K562 (cell line): Measurements from ENCODE around the gene MEX3D. TPM values are rescaled to one million over a fixed set of nuclear protein-coding genes. Genes with fewer than 3 reads are reported as not detected.

Source experiments
- ATAC-seq: fragments of 200-7000 bp; cut with Tn5 transposase; 3 replicates; pipeline ENCODE4 v1.9.1; 2020; ENCODE audit warnings: moderate library complexity
- BruUV-seq: library from RNA; stranded (reverse); fragments of 400-500 nt; replicated peaks from 2 replicates; lab custom pipeline; 2021; lab: Mats Ljungman, UMichigan
- CTCF ChIA-PET: fragments of 300-600 bp; formaldehyde crosslinking; extraction: SDS; loops from one replicate; lab custom pipeline; 2021; ENCODE audit warnings: low intra/inter-chr PET ratio; lab: Yijun Ruan, JAX
- POLR2A ChIA-PET: fragments of 300-600, 350-650 bp; sonication (Branson Sonifier 250); formaldehyde crosslinking; extraction: SDS; loops from one replicate; lab custom pipeline; 2021; ENCODE audit warnings: antibody characterized with exemption, inconsistent platforms; lab: Yijun Ruan, JAX
- DNase-seq, 4 experiments: peaks; one replicate each; pipeline versions ENCODE4 v3.0.0 to v3.0.0-alpha.2; 2011 to 2018; ENCODE audit warnings: low spot score in 3 of 4, mixed read lengths in 3 of 4; ENCODE audit errors: extremely low read depth in 1 of 4
- FAIRE-seq: peaks from 2 replicates; lab custom pipeline; 2011; peaks lifted over from hg19 to GRCh38; lab: Jason Lieb, UNC
- H2AFZ ChIP-seq: 2 replicates; pipeline ENCODE4 v1.6.0; 2011; ENCODE audit warnings: low read depth, low read length, control low read depth, inconsistent platforms
- H3K27ac ChIP-seq: fragments of 200-600 bp; 3 replicates; pipeline ENCODE4 v1.8.0; 2011; ENCODE audit warnings: low read depth, mild to moderate bottlenecking, control low read depth, inconsistent platforms, low read length, moderate library complexity, mixed read lengths; ENCODE audit errors: extremely low read depth
- H3K27me3 ChIP-seq, 2 experiments: fragments of 300-600 bp in 1 of 2; 2 replicates in 1 of 2; 3 replicates in 1 of 2; pipeline versions ENCODE4 v1.6.0 to v1.8.0; 2011; ENCODE audit warnings: inconsistent platforms in 2 of 2, low read length in 2 of 2, mild to moderate bottlenecking in 1 of 2, mixed read lengths in 1 of 2, moderate library complexity in 1 of 2; ENCODE audit not compliant: control insufficient read depth in 2 of 2, insufficient read depth in 2 of 2
- H3K36me3 ChIP-seq: fragments of 300-600 bp; 3 replicates; pipeline ENCODE4 v1.8.0; 2011; ENCODE audit warnings: mild to moderate bottlenecking, low read length, inconsistent platforms; ENCODE audit not compliant: control insufficient read depth, insufficient read depth
- H3K4me1 ChIP-seq, 2 experiments: fragments of 200-600 bp in 1 of 2; replicated peaks in 1 of 2; 2 replicates in 1 of 2; 3 replicates in 1 of 2; pipeline versions ENCODE4 v1.5.1 to v1.8.0; 2011; ENCODE audit warnings: inconsistent platforms in 2 of 2, low read length in 2 of 2, mild to moderate bottlenecking in 1 of 2, mixed read lengths in 1 of 2, moderate library complexity in 1 of 2; ENCODE audit not compliant: control insufficient read depth in 2 of 2, insufficient read depth in 2 of 2
- H3K4me2 ChIP-seq: 2 replicates; pipeline ENCODE4 v1.6.1; 2011; ENCODE audit warnings: low read length, control low read depth, inconsistent platforms, mixed read lengths; ENCODE audit not compliant: insufficient read depth
- H3K4me3 ChIP-seq: fragments of 200-600 bp; sonication (generic), shearing (Covaris generic); 2 replicates; pipeline ENCODE4 v1.5.1; 2016; ENCODE audit warnings: control low read depth, inconsistent platforms
- H3K79me2 ChIP-seq: fragments of 200-600 bp; 3 replicates; pipeline ENCODE4 v1.8.0; 2011; ENCODE audit warnings: low read length, inconsistent platforms; ENCODE audit not compliant: control insufficient read depth, insufficient read depth
- H3K9ac ChIP-seq, 2 experiments: 2 replicates each; pipeline versions ENCODE4 v1.6.0 to v1.6.1; 2011; ENCODE audit warnings: low read depth in 2 of 2, low read length in 2 of 2, control low read depth in 1 of 2, inconsistent platforms in 1 of 2, mild to moderate bottlenecking in 1 of 2, mixed read lengths in 1 of 2; ENCODE audit not compliant: insufficient read depth in 1 of 2
- H3K9me1 ChIP-seq: one replicate; pipeline ENCODE4 v1.6.0; 2011; ENCODE audit warnings: inconsistent platforms, mild to moderate bottlenecking, low read length, moderate library complexity; ENCODE audit not compliant: control insufficient read depth, insufficient read depth
- H3K9me3 ChIP-seq: replicated peaks from 2 replicates; pipeline ENCODE4 v1.5.1; 2011; ENCODE audit warnings: low read depth, low read length, inconsistent platforms; ENCODE audit not compliant: control insufficient read depth, insufficient read depth
- H4K20me1 ChIP-seq: replicated peaks from 2 replicates; pipeline ENCODE4 v1.6.1; 2011; ENCODE audit warnings: low read length, inconsistent platforms, mixed read lengths; ENCODE audit not compliant: control insufficient read depth, insufficient read depth
- AFF4 ChIP-seq: sonication (generic); formaldehyde crosslinking; IDR thresholded peaks from 2 replicates; pipeline ENCODE4 v1.8.0; 2023; ENCODE audit warnings: mild to moderate bottlenecking, missing genetic modification reagents
- CBFB ChIP-seq: sonication (generic); formaldehyde crosslinking; IDR thresholded peaks from 2 replicates; pipeline ENCODE4 v1.4.0; 2020; ENCODE audit warnings: mild to moderate bottlenecking, missing genetic modification reagents
- MCM7 ChIP-seq, 2 experiments: fragments of 450-650 bp; IDR thresholded peaks; 2 replicates each; pipeline ENCODE4 v1.6.1; 2016 to 2018
- MLX ChIP-seq, 2 experiments: fragments of 450-650 bp in 1 of 2; sonication (generic) in 1 of 2; formaldehyde crosslinking; conservative IDR thresholded peaks; 2 replicates each; pipeline versions ENCODE4 v1.4.0 to v1.8.1; 2020 to 2022; ENCODE audit warnings: mild to moderate bottlenecking in 1 of 2, missing genetic modification reagents in 1 of 2
- POLR2B ChIP-seq: fragments of 450-650 bp; IDR thresholded peaks from 2 replicates; pipeline ENCODE4 v1.6.1; 2018; ENCODE audit warnings: low read depth; ENCODE audit not compliant: partially characterized antibody
- PRDM10 ChIP-seq: fragments of 450-650 bp; IDR thresholded peaks from 2 replicates; pipeline ENCODE4 v1.6.1; 2018; ENCODE audit not compliant: partially characterized antibody
- PRPF4 ChIP-seq: fragments of 200-400 bp; formaldehyde crosslinking; IDR thresholded peaks from one replicate; pipeline ENCODE4 v1.6.1; 2017; ENCODE audit warnings: low read length, low read depth, mild to moderate bottlenecking; ENCODE audit not compliant: insufficient read depth, poor library complexity, severe bottlenecking
- PTRF ChIP-seq: fragments of 450-650 bp; IDR thresholded peaks from 2 replicates; pipeline ENCODE4 v1.6.1; 2016; ENCODE audit warnings: mild to moderate bottlenecking, missing genetic modification characterization, missing compliant biosample characterization
- RFX7 ChIP-seq: fragments of 250-450 bp; sonication (Bioruptor Pico); IDR thresholded peaks from 2 replicates; pipeline ENCODE4 v1.5.1; 2021; ENCODE audit warnings: mild to moderate bottlenecking
- STAT5B ChIP-seq: fragments of 250-450 bp; sonication (Bioruptor Pico); IDR thresholded peaks from 2 replicates; pipeline ENCODE4 v1.8.0; 2021; ENCODE audit warnings: mild to moderate bottlenecking, inconsistent platforms
- WGBS: fragments of 100-300 bp; shearing (Covaris generic); methylation state at CpG from one replicate; pipeline ENCODE4 v1.1.6; 2016; ENCODE audit warnings: low coverage, mixed read lengths; ENCODE audit not compliant: insufficient coverage; ENCODE audit errors: missing lambda C conversion rate; 5-methylcytosine and 5-hydroxymethylcytosine counted together
- in situ Hi-C: fragments of 300-500 bp; cut with MboI; formaldehyde crosslinking; loops from 4 replicates; pipeline ENCODE4 v1.15.0; 2018; ENCODE audit warnings: inconsistent platforms, mixed read lengths
- intact Hi-C: fragments of 100-400 bp; cut with micrococcal nuclease; formaldehyde crosslinking; loops from 2 replicates; pipeline ENCODE4 v1.14.2; 2022
- polyA plus RNA-seq, 8 experiments: library from polyadenylated mRNA; depleted of rRNA in 4 of 8; stranded (reverse) in 5 of 8; unstranded in 3 of 8; fragments of >200 nt; fragmentation: Nextera tagmentation in 2 of 8; fragmentation: Illumina TruSeq in 1 of 8; extraction: Ambion mirVana in 2 of 8; extraction: Trizol in 1 of 8; gene quantifications; 2 replicates each; pipeline versions ENCODE4 v1.2.1 to v1.2.3, GENCODE V29; 2011 to 2014; ENCODE audit warnings: inconsistent platforms in 1 of 8, missing spikeins in 1 of 8
- total RNA-seq, 7 experiments: library from RNA; depleted of rRNA in 6 of 7; stranded (reverse); fragments of >200 nt in 6 of 7; fragmentation: Illumina TruSeq in 2 of 7; extraction: Trizol in 2 of 7; gene quantifications; 2 replicates each; pipeline versions ENCODE4 v1.2.1 to v1.2.3, GENCODE V29; 2011 to 2021; ENCODE audit warnings: low replicate concordance in 1 of 7

Gene MEX3D
- total and polyA plus RNA-seq, 9 of the 15 experiments (the other 6 are each of a cell fraction or from before 2014, with no cell fraction given): 1.7 to 39.3 (median 5.7) TPM

- H3K4me2 ChIP-seq: no peak overlapping the region
- peaks cover 12 to 70% of the 10 kb centered on the region in 2 experiments for H3K4me1 ChIP-seq
- H3K27ac ChIP-seq: no peak overlapping the region
- BruUV-seq: no TSS peak
- peaks cover 14% of the 10 kb centered on the region; the same call in 2 of the 3 replicates for H3K36me3 ChIP-seq
- no peak overlapping the region for H3K4me3 ChIP-seq
- TF ChIP-seq PRPF4: no peak
- no peak for TF ChIP-seq PTRF (tag)
- no peak for TF ChIP-seq MLX (CRISPR knock-in tag; conservative IDR thresholded peaks at IDR 0.05)
- TF ChIP-seq AFF4: no peak
- no peak for TF ChIP-seq PRDM10
- no peak for TF ChIP-seq RFX7 (CRISPR knock-in tag)
- TF ChIP-seq MCM7 (IDR thresholded peaks at IDR 0.05): no peak
- TF ChIP-seq STAT5B (CRISPR knock-in tag): no peak
- TF ChIP-seq CBFB (CRISPR knock-in tag): no peak
- no peak for TF ChIP-seq POLR2B
- TF ChIP-seq, all 486 proteins: peak for 0
- H3K9me1 ChIP-seq: no peaks in the 10 kb centered on the region
- ATAC-seq (no peak), DNase-seq (no peak), FAIRE-seq (peak; percentile 76)
- intact Hi-C loops: loop anchor here (5.0 kb wide), 1 partner anchor 53 kb away; no protein-coding TSS in a partner anchor
- H3K9me3 ChIP-seq: no peaks in the 10 kb centered on the region
- no peak overlapping the region for H2AFZ ChIP-seq
- WGBS: 75% methylated on average over 11 of the region's 11 CpGs
- peak overlapping the region in 1 of 2 experiments; percentile 80; a peak in 2 of 4 replicates for H3K9ac ChIP-seq
- in situ Hi-C loops: loop anchor here (5.0 kb wide), 1 partner anchor 53 kb away; no protein-coding TSS in a partner anchor
- H4K20me1 ChIP-seq: no peaks in the 10 kb centered on the region
- CTCF ChIA-PET: no interaction called here
- H3K27me3 ChIP-seq: no peaks in the 10 kb centered on the region
- H3K79me2 ChIP-seq: peaks cover 11% of the 10 kb centered on the region; the same call in 2 of the 3 replicates
- POLR2A ChIA-PET: interaction anchor here (1.0 kb wide), 2 partner anchors 9 to 32 kb away, joined by 4 read pairs; no protein-coding TSS in a partner anchor
These were observed 58.3 kb downstream of the MEX3D start for GRCh38 chr19:1509602-1510441.
